H1 (cell line): Measurements from ENCODE around the gene THOC7. TPM values are rescaled to one million over a fixed set of nuclear protein-coding genes. Genes with fewer than 3 reads are reported as not detected.

Source experiments
- CTCF ChIA-PET: fragments of 300-600 bp; sonication (Branson Sonifier 250); formaldehyde crosslinking; loops from one replicate; lab custom pipeline; 2021; ENCODE audit not compliant: partially characterized antibody; lab: Charles Lee
- POLR2A ChIA-PET: fragments of 300-600 bp; sonication (Branson Sonifier 250); formaldehyde crosslinking; loops from one replicate; lab custom pipeline; 2021; ENCODE audit warnings: inconsistent platforms; ENCODE audit not compliant: partially characterized antibody; lab: Charles Lee
- DNase-seq, 2 experiments: peaks; one replicate each; pipeline versions ENCODE4 v3.0.0 to v3.0.0-alpha.2; 2010 to 2022; ENCODE audit warnings: low spot score in 2 of 2, low read depth in 1 of 2, mixed read lengths in 1 of 2
- FAIRE-seq: peaks from 2 replicates; lab custom pipeline; 2011; peaks lifted over from hg19 to GRCh38; lab: Jason Lieb, UNC
- H2AFZ ChIP-seq: 2 replicates; pipeline ENCODE4 v1.8.1; 2012; ENCODE audit warnings: low read length, inconsistent platforms
- H2AK5ac ChIP-seq: 2 replicates; pipeline ENCODE4 v1.6.1; 2013; ENCODE audit warnings: low read depth, low read length
- H2BK120ac ChIP-seq: replicated peaks from 2 replicates; pipeline ENCODE3; 2013; ENCODE audit warnings: low read depth, low read length, inconsistent platforms
- H2BK12ac ChIP-seq: 2 replicates; pipeline ENCODE4 v1.6.1; 2013; ENCODE audit warnings: low read depth, low read length
- H2BK15ac ChIP-seq: 2 replicates; pipeline ENCODE4 v1.6.1; 2013; ENCODE audit warnings: low read length
- H2BK20ac ChIP-seq: 2 replicates; pipeline ENCODE4 v1.6.1; 2013; ENCODE audit warnings: low read length
- H2BK5ac ChIP-seq: 2 replicates; pipeline ENCODE4 v1.6.1; 2013; ENCODE audit warnings: low read depth, low read length
- H3K14ac ChIP-seq: 2 replicates; pipeline ENCODE4 v1.6.1; 2013; ENCODE audit warnings: inconsistent platforms; ENCODE audit not compliant: insufficient read length
- H3K18ac ChIP-seq: 2 replicates; pipeline ENCODE4 v1.6.1; 2013; ENCODE audit warnings: low read length; ENCODE audit errors: extremely low read depth
- H3K23ac ChIP-seq: 2 replicates; pipeline ENCODE4 v1.6.1; 2013; ENCODE audit warnings: inconsistent platforms; ENCODE audit not compliant: insufficient read length
- H3K23me2 ChIP-seq: 2 replicates; pipeline ENCODE4 v1.6.1; 2013; ENCODE audit warnings: low read depth, low read length
- H3K27ac ChIP-seq: 2 replicates; pipeline ENCODE4 v1.6.1; 2011; ENCODE audit warnings: low read depth, low read length, inconsistent platforms
- H3K27me3 ChIP-seq, 4 experiments: replicated peaks in 1 of 4; 1 replicate in 1 of 4; 2 replicates in 3 of 4; pipeline versions ENCODE4 v1.6.1 to v1.8.1; 2011 to 2013; ENCODE audit warnings: low read length in 3 of 4, mild to moderate bottlenecking in 3 of 4, inconsistent platforms in 2 of 4, mixed read lengths in 2 of 4, moderate library complexity in 1 of 4; ENCODE audit not compliant: control insufficient read depth in 3 of 4, insufficient read depth in 3 of 4; ENCODE audit errors: extremely low read depth in 1 of 4
- H3K36me3 ChIP-seq, 4 experiments: 2 replicates each; pipeline versions ENCODE4 v1.6.1 to v1.8.1; 2011 to 2013; ENCODE audit warnings: mild to moderate bottlenecking in 4 of 4, low read length in 3 of 4, moderate library complexity in 2 of 4, control low read depth in 1 of 4, inconsistent platforms in 1 of 4; ENCODE audit not compliant: insufficient read depth in 4 of 4, control insufficient read depth in 2 of 4
- H3K4ac ChIP-seq: replicated peaks from 2 replicates; pipeline ENCODE3; 2013; ENCODE audit warnings: low read length, low read depth, mixed read lengths, inconsistent platforms; ENCODE audit not compliant: insufficient read length
- H3K4me1 ChIP-seq, 4 experiments: replicated peaks in 1 of 4; 1 replicate in 1 of 4; 2 replicates in 3 of 4; pipeline versions ENCODE4 v1.6.1 to v1.8.1; 2011 to 2013; ENCODE audit warnings: low read length in 3 of 4, inconsistent platforms in 2 of 4, mixed read lengths in 1 of 4; ENCODE audit not compliant: insufficient read depth in 4 of 4, control insufficient read depth in 3 of 4
- H3K4me2 ChIP-seq, 2 experiments: 2 replicates each; pipeline versions ENCODE4 v1.6.1 to v1.8.1; 2011 to 2013; ENCODE audit warnings: low read depth in 2 of 2, low read length in 2 of 2, control low read depth in 1 of 2, inconsistent platforms in 1 of 2, mild to moderate bottlenecking in 1 of 2; ENCODE audit not compliant: insufficient read depth in 1 of 2
- H3K4me3 ChIP-seq, 4 experiments: fragments of 200-600, 300-600 bp in 1 of 4; sonication (generic), shearing (Covaris generic), sonication (Bioruptor Twin) in 1 of 4; 2 replicates each; pipeline versions ENCODE4 v1.5.1 to v1.8.1; 2011 to 2016; ENCODE audit warnings: low read length in 4 of 4, low read depth in 3 of 4, control low read depth in 2 of 4, inconsistent platforms in 2 of 4, mild to moderate bottlenecking in 2 of 4, mixed read lengths in 1 of 4, moderate library complexity in 1 of 4; ENCODE audit not compliant: insufficient read depth in 2 of 4; ENCODE audit errors: extremely low read depth in 1 of 4
- H3K56ac ChIP-seq: replicated peaks from 2 replicates; pipeline ENCODE3; 2013; ENCODE audit warnings: low read depth, mild to moderate bottlenecking, mixed read lengths, low read length, inconsistent platforms; ENCODE audit not compliant: insufficient read length
- H3K79me1 ChIP-seq: 2 replicates; pipeline ENCODE4 v1.6.1; 2013; ENCODE audit warnings: low read depth, low read length, control low read depth
- H3K79me2 ChIP-seq, 2 experiments: 2 replicates each; pipeline versions ENCODE4 v1.6.1 to v1.8.1; 2012 to 2013; ENCODE audit warnings: low read length in 2 of 2, mild to moderate bottlenecking in 2 of 2, inconsistent platforms in 1 of 2; ENCODE audit not compliant: insufficient read depth in 2 of 2, control insufficient read depth in 1 of 2
- H3K9ac ChIP-seq, 4 experiments: replicated peaks in 1 of 4; 1 replicate in 1 of 4; 2 replicates in 3 of 4; pipeline versions ENCODE4 v1.6.1 to v1.8.1; 2011 to 2013; ENCODE audit warnings: low read depth in 3 of 4, low read length in 3 of 4, control low read depth in 2 of 4, mild to moderate bottlenecking in 2 of 4, moderate library complexity in 2 of 4, inconsistent platforms in 1 of 4; ENCODE audit errors: extremely low read depth in 1 of 4
- H3K9me3 ChIP-seq, 2 experiments: 2 replicates each; pipeline versions ENCODE4 v1.6.1 to v1.8.1; 2012 to 2013; ENCODE audit warnings: mild to moderate bottlenecking in 2 of 2, moderate library complexity in 2 of 2, control low read depth in 1 of 2, inconsistent platforms in 1 of 2, low read depth in 1 of 2, low read length in 1 of 2, mixed read lengths in 1 of 2; ENCODE audit not compliant: insufficient read depth in 2 of 2
- H4K20me1 ChIP-seq, 2 experiments: replicated peaks in 1 of 2; 2 replicates each; pipeline versions ENCODE3 to v1.8.1; 2011 to 2013; ENCODE audit warnings: inconsistent platforms in 2 of 2, low read length in 2 of 2, mild to moderate bottlenecking in 1 of 2; ENCODE audit not compliant: insufficient read depth in 2 of 2, control insufficient read depth in 1 of 2
- H4K5ac ChIP-seq: 2 replicates; pipeline ENCODE4 v1.6.1; 2013; ENCODE audit warnings: low read length, low read depth, mixed read lengths, inconsistent platforms; ENCODE audit not compliant: insufficient read length
- H4K8ac ChIP-seq: 2 replicates; pipeline ENCODE4 v1.8.0; 2013; ENCODE audit warnings: mild to moderate bottlenecking, moderate library complexity, low read length, inconsistent platforms; ENCODE audit not compliant: insufficient read depth; ENCODE audit errors: extremely low read depth
- H4K91ac ChIP-seq: replicated peaks from 2 replicates; pipeline ENCODE3; 2013; ENCODE audit warnings: low read length, mixed read lengths, inconsistent platforms; ENCODE audit not compliant: insufficient read length
- BACH1 ChIP-seq: IDR thresholded peaks from 2 replicates; pipeline ENCODE4 v1.6.1; 2012; ENCODE audit warnings: low read length, improper control_type of control experiment
- CBX5 ChIP-seq: fragments of 300-800, 300-1000 bp; sonication (generic); IDR thresholded peaks from 2 replicates; pipeline ENCODE4 v1.7.1; 2016; ENCODE audit warnings: antibody characterized with exemption, low read length, low read depth
- NANOG ChIP-seq: IDR thresholded peaks from 2 replicates; pipeline ENCODE4 v1.6.1; 2011; ENCODE audit warnings: low read length, low read depth, mild to moderate bottlenecking, inconsistent platforms; ENCODE audit not compliant: insufficient read depth, poor library complexity, severe bottlenecking
- NRF1 ChIP-seq: IDR thresholded peaks from 2 replicates; pipeline ENCODE4 v1.6.1; 2011; ENCODE audit warnings: mild to moderate bottlenecking, low read depth, low read length, improper control_type of control experiment
- PHF8 ChIP-seq: fragments of 200-600 bp; sonication (generic); conservative IDR thresholded peaks from 2 replicates; pipeline ENCODE4 v1.7.1; 2012; ENCODE audit warnings: low read depth, mild to moderate bottlenecking, inconsistent platforms, low read length, moderate library complexity
- TAF1 ChIP-seq: IDR thresholded peaks from 2 replicates; pipeline ENCODE4 v1.6.1; 2011; ENCODE audit warnings: mild to moderate bottlenecking, low read depth, low read length
- ZNF274 ChIP-seq: IDR thresholded peaks from 2 replicates; pipeline ENCODE4 v1.7.0; 2012; ENCODE audit warnings: low read length, borderline replicate concordance; ENCODE audit errors: extremely low read depth
- WGBS, 2 experiments: shearing (Covaris generic) in 1 of 2; methylation state at CpG; one replicate each; pipeline versions ENCODE4 v1.1.6 to v1.1.7; 2013 to 2015; ENCODE audit warnings: low lambda C conversion rate in 2 of 2, mixed read lengths in 2 of 2, inconsistent platforms in 1 of 2, low coverage in 1 of 2, missing lambda C conversion rate in 1 of 2; ENCODE audit not compliant: insufficient replicate concordance in 2 of 2, insufficient coverage in 1 of 2, insufficient read length in 1 of 2; ENCODE audit errors: extremely low coverage in 1 of 2, missing lambda C conversion rate in 1 of 2; 5-methylcytosine and 5-hydroxymethylcytosine counted together
- long read RNA-seq, 2 experiments: library from RNA in 1 of 2; library from capped mRNA in 1 of 2; stranded (forward); transcript quantifications; one replicate each; pipeline ENCODE4 v2.0.0, GENCODE V29; 2021; ENCODE audit warnings: inconsistent platforms in 1 of 2
- polyA minus RNA-seq, 3 experiments: library from RNA; depleted of rRNA, polyadenylated mRNA; stranded (reverse); fragments of >200 nt; gene quantifications; 1 replicate in 2 of 3; 2 replicates in 1 of 3; pipeline ENCODE4 v1.2.3, GENCODE V29; 2011
- polyA plus RNA-seq, 7 experiments: library from polyadenylated mRNA; depleted of rRNA in 3 of 7; stranded (reverse) in 5 of 7; unstranded in 2 of 7; fragments of >200 nt in 5 of 7; fragments of 200-250 nt in 2 of 7; gene quantifications; 1 replicate in 5 of 7; 2 replicates in 1 of 7; 4 replicates in 1 of 7; pipeline versions ENCODE4 v1.2.1 to v1.2.3, GENCODE V29; 2011 to 2013; ENCODE audit warnings: missing spikeins in 2 of 7, mixed read lengths in 2 of 7
- total RNA-seq: library from RNA; stranded (reverse); fragmentation: NEBNext Ultra II Directional; extraction: Animal tissue kit (Norgen Biotek cat#: 25700); gene quantifications from 2 replicates; pipeline ENCODE4 v1.2.1, GENCODE V29; 2021

The THOC7 gene
- total RNA-seq: 69.5 and 74.0 TPM in 2 replicates
- polyA plus RNA-seq (2011; rRNA removed): 9.0 and 18.7 TPM in 2 replicates
- 32.5 TPM for polyA plus RNA-seq (2011; cell fraction: cytosol; rRNA removed)
- polyA plus RNA-seq (2011; cell fraction: nucleus; rRNA removed): 9.3 TPM
- 40.1 to 59.8 TPM (median 43.0 TPM) in 4 replicates for polyA plus RNA-seq (2012, experiment 1 of 2)
- polyA plus RNA-seq (2012, experiment 2 of 2): 25.1 TPM
- polyA plus RNA-seq (2013, experiment 1 of 2): 68.1 TPM
- 69.7 TPM for polyA plus RNA-seq (2013, experiment 2 of 2)
- polyA minus RNA-seq (2011; rRNA and poly(A)+ RNA removed): 7.0 and 11.6 TPM in 2 replicates
- 8.0 TPM for polyA minus RNA-seq (2011; cell fraction: cytosol; rRNA and poly(A)+ RNA removed)
- 10.4 TPM for polyA minus RNA-seq (2011; cell fraction: nucleus; rRNA and poly(A)+ RNA removed)
- long read RNA-seq, experiment 1, transcript THOC7-201 (8 exons, 990 nt): major isoform, 50 of 95 reads
- long read RNA-seq, experiment 1, partial matches to known transcripts: 38 of 95 reads
- long read RNA-seq, experiment 1, other reads (novel, unspliced or antisense): 5 of 95 reads
- long read RNA-seq, experiment 2, transcript THOC7-201 (8 exons, 990 nt): major isoform, 84 of 89 reads
- long read RNA-seq, experiment 2, partial matches to known transcripts: 2 of 89 reads
- long read RNA-seq, experiment 2, other reads (novel, unspliced or antisense): 1 of 89 reads

GRCh38 chr3:63863150-63864007 is at the start of gene THOC7, which contains the start of gene ATXN7:
THOC7 (minus strand) TSS chr3:63863805; CDS start chr3:63863790, 15 bp downstream.
ATXN7 (plus strand) TSS chr3:63863867; CDS start chr3:63912599, 48,732 bp downstream.
- Histone ChIP-seq H2AK5ac (peak within 1 kb of the TSS; percentile 42; the same call in 1 of the 2 replicates), H4K20me1 (no peaks in the 10 kb centered on the region), H2BK20ac (no peak within 1 kb of the TSS), H3K9ac (peak within 1 kb of the TSS; percentile 65 to 93 (median 82)), H3K14ac (no peak within 1 kb of the TSS), H4K8ac (peak within 1 kb of the TSS; percentile 96), H2BK5ac (peak within 1 kb of the TSS; percentile 80), H3K27ac (peak within 1 kb of the TSS; percentile 84), H3K18ac (peak within 1 kb of the TSS; percentile 99), H3K23me2 (peaks cover 6% of the 10 kb centered on the region), H2BK12ac (0 out of 2 replicates have a peak within 1 kb of the TSS, but pooled peaks have one; percentile 50), H3K56ac (peak within 1 kb of the TSS; percentile 85), H3K79me1 (peaks cover 3% of the 10 kb centered on the region; the same call in 1 of the 2 replicates), H3K23ac (no peak within 1 kb of the TSS), H2BK15ac (no peak within 1 kb of the TSS), H2AFZ (peak within 1 kb of the TSS; percentile 56; the same call in 1 of the 2 replicates), H3K79me2 (peaks cover 0 to 56% of the 10 kb centered on the region in 2 experiments; a peak in 2 of 4 replicates), H3K4me2 (peak within 1 kb of the TSS; percentile 87 to 98), H4K5ac (peak within 1 kb of the TSS; percentile 73), H3K36me3 (no peaks in the 10 kb centered on the region), H3K9me3 (no peaks in the 10 kb centered on the region), H3K4me3 (peak within 1 kb of the TSS; percentile 73 to 97 (median 84)), H4K91ac (peak within 1 kb of the TSS; percentile 66), H3K4ac (no peak within 1 kb of the TSS), H3K27me3 (no peaks in the 10 kb centered on the region), H2BK120ac (peak within 1 kb of the TSS; percentile 12), H3K4me1 (peaks cover 5 to 24% (median 11%) of the 10 kb centered on the region in 4 experiments)
- 3 to 100% methylated on average over 1 to 32 of the region's 98 CpGs for WGBS, 2 experiments
- FAIRE-seq (no peak), DNase-seq (peak in 1 of 2 experiments; percentile 80)
- ChIA-PET POLR2A (interaction anchor here (0.6 to 1.6 kb wide), 6 partner anchors 12 to 1097 kb away, joined by 3 to 6 read pairs (median 3); no protein-coding TSS in a partner anchor), CTCF (interaction anchor here (0.6 kb wide), 1 partner anchor 382 kb away, joined by 3 read pairs; no protein-coding TSS in a partner anchor)
- TF ChIP-seq BACH1 (no peak), CBX5 (no peak), NRF1 (no peak), PHF8 (peak; percentile 53; the same call in 1 of the 2 replicates), NANOG (no peak), ZNF274 (no peak), TAF1 (peak; percentile 56; the same call in 1 of the 2 replicates)
